Mesodermal cell (in vitro differentiated cells): ENCODE results near the gene KCTD16.

Experiments
- H3K27ac ChIP-seq: 2 replicates; pipeline ENCODE4 v1.7.0; 2013; ENCODE audit warnings: mild to moderate bottlenecking, low read depth, low read length, moderate library complexity; ENCODE audit not compliant: severe bottlenecking
- H3K36me3 ChIP-seq: 2 replicates; pipeline ENCODE4 v1.7.1; 2013; ENCODE audit warnings: mild to moderate bottlenecking, low read length, moderate library complexity; ENCODE audit not compliant: control insufficient read depth, insufficient read depth
- H3K4me1 ChIP-seq: one replicate; pipeline ENCODE4 v1.7.1; 2013; ENCODE audit warnings: mild to moderate bottlenecking, low read length; ENCODE audit not compliant: insufficient read depth, control insufficient read depth, poor library complexity, severe bottlenecking
- H3K4me3 ChIP-seq: 2 replicates; pipeline ENCODE4 v1.7.0; 2013; ENCODE audit warnings: low read length, control low read depth, mild to moderate bottlenecking; ENCODE audit not compliant: insufficient read depth, poor library complexity, severe bottlenecking; ENCODE audit errors: extremely low read depth
- H3K9me3 ChIP-seq: 2 replicates; pipeline ENCODE4 v1.7.1; 2013; ENCODE audit warnings: mild to moderate bottlenecking, low read length, moderate library complexity; ENCODE audit not compliant: control insufficient read depth
- WGBS, 2 experiments: methylation state at CpG; one replicate each; pipeline ENCODE4 v1.1.5; 2013; ENCODE audit warnings: missing lambda C conversion rate in 2 of 2; ENCODE audit not compliant: insufficient coverage in 2 of 2; 5-methylcytosine and 5-hydroxymethylcytosine counted together

KCTD16 gene

DNA sequence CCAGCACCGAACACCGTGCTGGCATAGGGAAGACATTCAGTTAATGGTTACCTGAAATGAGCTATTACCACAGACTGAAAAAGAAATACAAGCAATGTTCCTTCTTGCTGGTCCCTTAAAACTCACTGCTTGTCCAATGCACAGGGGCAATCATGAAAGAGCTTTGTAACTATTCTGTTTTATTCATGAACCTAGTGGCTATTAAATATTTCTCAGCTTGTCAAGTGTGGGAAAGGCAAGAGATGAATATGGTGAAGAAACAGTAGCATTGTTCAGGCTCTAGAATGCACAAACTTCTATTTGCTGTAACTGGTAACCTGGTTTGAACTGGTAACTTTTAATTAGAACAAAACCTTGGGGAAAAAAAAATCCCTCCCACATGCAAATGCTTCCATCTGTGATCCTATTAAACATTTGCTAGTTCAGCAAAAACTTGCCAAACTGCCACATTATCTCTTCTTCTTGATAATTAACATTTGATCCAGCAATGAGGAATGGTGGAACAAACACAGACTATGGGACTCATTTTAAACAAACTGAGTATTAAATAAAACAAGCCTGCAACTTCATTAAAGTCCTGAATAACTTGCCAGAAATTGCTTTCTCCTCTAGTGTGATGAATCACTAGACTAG lies 36.4 kb upstream of the KCTD16 start:
- no peak overlapping the region for H3K4me3 ChIP-seq
- H3K27ac ChIP-seq, result no peak overlapping the region
- no peaks in the 10 kb centered on the region for H3K36me3 ChIP-seq
- no peaks in the 10 kb centered on the region for H3K9me3 ChIP-seq
- H3K4me1 ChIP-seq, result no peaks in the 10 kb centered on the region
- WGBS, 2 experiments, result 100% methylated on average over 2 of the region's 2 CpGs; no CpG with 5 or more reads in 1 of the 2 experiments

DNA sequence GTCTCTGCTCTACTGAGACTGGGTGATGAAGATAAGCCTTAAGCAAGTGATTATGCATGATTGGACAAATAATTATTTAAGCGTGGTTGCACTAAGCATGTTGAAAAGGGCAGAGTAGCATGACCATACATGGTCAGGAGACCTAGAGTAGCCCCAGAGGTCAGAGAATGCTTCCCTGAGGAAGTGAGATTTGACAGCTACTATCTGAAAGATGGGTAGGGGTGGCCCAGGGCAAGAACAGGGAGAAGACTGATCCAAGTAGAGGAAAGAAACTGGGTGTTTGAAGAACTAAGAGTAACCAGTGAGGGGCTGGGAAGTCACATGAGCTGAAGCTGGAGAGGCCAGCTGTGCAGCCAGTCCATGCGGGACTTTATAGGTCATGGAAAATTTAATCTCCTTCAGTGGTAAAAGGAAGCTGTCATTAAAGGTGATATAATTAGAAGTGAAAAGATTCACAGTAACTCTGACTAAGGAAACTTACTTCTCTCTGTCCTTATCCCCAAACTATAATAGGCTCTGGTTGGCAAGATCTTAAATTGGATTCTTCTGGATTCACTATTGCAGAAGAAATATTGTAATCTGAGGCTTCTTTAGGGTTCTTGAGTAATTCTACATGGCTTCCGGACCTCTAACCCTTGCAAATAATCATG lies 35.4 kb upstream of the KCTD16 start:
- no peak overlapping the region for H3K4me3 ChIP-seq
- 86 to 90% methylated on average over 1 of the region's 3 CpGs for WGBS, 2 experiments
- H3K9me3 ChIP-seq, result no peaks in the 10 kb centered on the region

DNA sequence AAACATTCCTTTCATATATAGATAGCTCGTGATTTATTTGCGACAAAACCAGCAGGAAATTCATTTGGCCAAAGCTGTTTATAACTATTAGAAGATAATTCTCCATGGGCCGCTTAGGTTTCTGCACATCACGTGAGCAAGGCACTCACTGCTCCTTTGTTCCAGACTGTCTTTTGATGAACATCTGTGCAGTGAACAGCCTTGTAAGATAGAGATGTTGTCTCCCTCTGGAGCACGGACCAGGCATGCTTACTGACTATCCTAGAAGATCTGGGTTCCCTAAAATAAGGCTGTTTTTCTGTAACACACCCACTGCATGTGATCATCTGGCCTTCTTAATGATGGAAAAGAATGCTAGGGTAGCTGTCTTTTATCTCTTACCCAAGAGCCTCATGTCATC lies 31.1 kb upstream of the KCTD16 start:
- H3K4me3 ChIP-seq, result no peak overlapping the region
- no peaks in the 10 kb centered on the region for H3K36me3 ChIP-seq
- no peaks in the 10 kb centered on the region for H3K4me1 ChIP-seq
- no peak overlapping the region for H3K27ac ChIP-seq
- WGBS, 2 experiments, result 91 to 93% methylated on average over 5 of the region's 5 CpGs
- H3K9me3 ChIP-seq, result no peaks in the 10 kb centered on the region

More for the DNA sequence above, 35.4 kb upstream of the KCTD16 start:
- no peaks in the 10 kb centered on the region for H3K36me3 ChIP-seq
- H3K27ac ChIP-seq, result no peak overlapping the region
- H3K4me1 ChIP-seq, result no peaks in the 10 kb centered on the region

- WGBS, 2 experiments, result 83 to 89% methylated on average over 2 of the region's 2 CpGs
Measured at GRCh38 chr5:144141585-144141984, 29.1 kb upstream of the KCTD16 start.

GRCh38 chr5:144142139-144142823 lies 28.4 kb upstream of the KCTD16 start:
- no peaks in the 10 kb centered on the region for H3K9me3 ChIP-seq
- no peaks in the 10 kb centered on the region for H3K4me1 ChIP-seq
- no peaks in the 10 kb centered on the region for H3K36me3 ChIP-seq
- no peak overlapping the region for H3K4me3 ChIP-seq
- no peak overlapping the region for H3K27ac ChIP-seq
- 29 to 40% methylated on average over 1 of the region's 2 CpGs for WGBS, 2 experiments

More at GRCh38 chr5:144141585-144141984, 29.1 kb upstream of the KCTD16 start:
- H3K9me3 ChIP-seq, result no peaks in the 10 kb centered on the region
- no peaks in the 10 kb centered on the region for H3K36me3 ChIP-seq
- H3K27ac ChIP-seq, result no peak overlapping the region
- no peaks in the 10 kb centered on the region for H3K4me1 ChIP-seq
- H3K4me3 ChIP-seq, result no peak overlapping the region

DNA sequence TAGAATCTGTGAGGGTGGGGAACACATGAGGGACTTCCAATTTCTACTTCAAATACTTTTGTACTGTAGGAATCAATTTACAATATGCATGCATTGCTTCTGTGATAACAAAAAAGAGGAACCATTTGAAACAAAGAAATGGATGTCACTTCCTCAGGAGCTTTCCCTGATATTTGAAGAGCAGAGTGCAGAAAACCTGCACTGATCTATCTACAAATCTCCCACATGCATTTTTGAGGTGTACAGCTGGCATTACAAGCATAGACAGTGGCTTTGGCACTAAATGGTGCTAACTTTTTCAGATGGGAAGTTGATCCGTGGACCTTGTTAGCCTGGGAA lies 27.9 kb upstream of the KCTD16 start:
- Histone ChIP-seq H3K4me1 (no peaks in the 10 kb centered on the region), H3K4me3 (no peak overlapping the region), H3K27ac (no peak overlapping the region), H3K36me3 (no peaks in the 10 kb centered on the region), H3K9me3 (no peaks in the 10 kb centered on the region)
- WGBS, 2 experiments, result 80 to 89% methylated on average over 1 of the region's 1 CpG

DNA sequence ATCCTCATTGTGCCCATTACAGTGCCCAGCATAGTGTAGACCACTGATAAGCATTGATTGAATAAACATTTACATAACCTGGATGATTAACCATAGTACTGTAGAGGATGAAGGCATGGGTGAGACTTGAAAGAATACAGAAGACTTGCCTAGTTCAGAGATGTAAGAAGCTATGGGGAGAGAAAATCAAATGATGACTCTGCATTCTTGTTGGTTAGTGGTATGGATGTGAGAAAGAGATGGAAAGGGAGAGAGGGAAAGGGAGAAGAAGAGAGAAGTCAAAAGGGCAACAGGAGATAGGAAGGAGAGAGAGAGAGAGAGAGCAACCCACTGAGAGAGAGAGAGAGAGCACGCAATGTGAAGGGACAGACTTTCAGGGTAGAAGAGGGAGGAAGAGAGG lies 27.0 kb upstream of the KCTD16 start:
- 77 to 100% methylated on average over 1 of the region's 1 CpG for WGBS, 2 experiments
- no peaks in the 10 kb centered on the region for H3K4me1 ChIP-seq
- H3K36me3 ChIP-seq, result no peaks in the 10 kb centered on the region
- H3K4me3 ChIP-seq, result no peak overlapping the region
- H3K9me3 ChIP-seq, result no peaks in the 10 kb centered on the region
- H3K27ac ChIP-seq, result no peak overlapping the region

DNA sequence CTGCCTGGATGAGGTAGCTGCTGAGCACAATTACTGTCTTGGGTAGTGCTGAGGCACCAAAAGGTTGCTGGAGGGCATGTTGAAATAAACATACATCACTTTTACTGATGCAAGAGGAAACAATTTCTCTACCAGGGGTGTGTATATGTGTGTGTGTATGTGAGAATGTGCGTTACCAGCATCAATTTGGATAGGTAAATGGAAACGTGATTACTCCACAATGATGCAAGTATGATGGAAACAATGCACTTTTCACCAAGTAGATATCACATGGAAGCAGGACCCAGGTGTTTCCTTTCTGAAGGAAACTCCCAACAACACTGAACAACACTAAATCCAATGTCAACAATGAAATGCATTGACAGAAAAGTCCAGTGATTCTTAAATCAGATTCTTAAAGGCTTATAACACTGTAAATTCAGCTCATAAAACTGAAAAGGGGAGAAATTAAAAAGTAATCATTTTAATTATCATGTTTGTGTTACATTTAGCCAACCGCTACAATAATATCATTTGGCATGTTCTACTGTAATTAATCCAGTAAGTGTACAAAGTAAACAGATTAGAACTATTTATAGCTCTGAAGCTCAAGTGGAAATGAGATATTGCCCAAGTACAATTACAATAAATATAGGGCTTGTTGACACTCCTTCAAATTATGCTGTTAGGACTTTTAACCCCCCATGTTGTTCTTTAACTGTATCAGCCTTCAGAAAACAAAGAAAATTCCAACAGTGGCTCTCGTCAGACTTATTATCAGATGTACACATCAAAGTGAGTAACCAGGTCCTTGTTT lies 25.5 kb upstream of the KCTD16 start:
- WGBS, 2 experiments, result 60% methylated on average over 1 of the region's 4 CpGs; no CpG with 5 or more reads in 1 of the 2 experiments
- H3K27ac ChIP-seq, result peak overlapping the region; percentile 68
- H3K4me1 ChIP-seq, result no peaks in the 10 kb centered on the region
- H3K4me3 ChIP-seq, result no peak overlapping the region
- no peaks in the 10 kb centered on the region for H3K9me3 ChIP-seq
- H3K36me3 ChIP-seq, result no peaks in the 10 kb centered on the region

DNA sequence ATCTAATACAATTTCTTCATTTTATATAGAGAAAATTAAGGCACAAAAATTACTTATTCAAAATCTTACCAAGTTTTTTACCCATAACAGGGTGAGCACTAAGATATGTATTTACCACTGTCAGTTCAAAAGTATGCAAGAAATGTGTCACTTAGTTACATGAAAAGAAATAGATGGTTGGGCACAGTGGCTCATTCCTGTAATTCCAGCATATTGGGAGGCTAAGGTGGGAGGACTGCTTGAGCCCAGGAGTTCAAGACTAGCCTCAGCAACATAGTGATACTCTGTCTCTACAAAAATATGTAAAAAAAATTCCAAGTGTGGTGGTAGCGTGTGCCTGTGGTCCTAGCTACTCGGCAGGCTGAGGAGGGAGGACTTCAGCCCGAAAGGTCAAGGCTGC lies 19.6 kb upstream of the KCTD16 start:
- H3K4me1 ChIP-seq, result no peaks in the 10 kb centered on the region
- no peaks in the 10 kb centered on the region for H3K36me3 ChIP-seq
- no peak overlapping the region for H3K27ac ChIP-seq
- 92 to 96% methylated on average over 3 of the region's 3 CpGs for WGBS, 2 experiments
- H3K4me3 ChIP-seq, result no peak overlapping the region
- H3K9me3 ChIP-seq, result no peaks in the 10 kb centered on the region

DNA sequence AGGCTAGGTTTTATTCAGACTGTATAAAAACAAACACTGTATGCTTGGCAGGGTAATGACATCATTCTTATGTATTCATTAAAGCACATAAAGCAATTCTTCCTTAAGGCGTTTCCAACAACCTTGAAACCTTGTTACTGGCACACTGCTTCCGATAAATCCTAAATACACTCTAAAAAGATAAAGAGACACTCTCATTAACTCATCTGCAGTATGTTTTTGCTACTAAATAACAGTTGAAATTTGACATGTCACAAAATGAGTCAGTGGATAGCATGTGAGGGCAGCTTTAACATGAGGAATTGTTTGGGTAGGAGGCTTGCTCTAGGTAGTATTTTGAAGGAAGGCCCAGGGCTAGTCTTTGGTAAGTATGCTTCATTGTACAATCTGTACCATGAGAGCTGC lies 13.9 kb upstream of the KCTD16 start:
- 80 to 100% methylated on average over 1 to 2 of the region's 2 CpGs for WGBS, 2 experiments
- H3K4me1 ChIP-seq, result no peaks in the 10 kb centered on the region
- H3K4me3 ChIP-seq, result no peak overlapping the region
- H3K36me3 ChIP-seq, result peaks cover 21% of the 10 kb centered on the region
- peak overlapping the region; percentile 13 for H3K27ac ChIP-seq
- H3K9me3 ChIP-seq, result no peaks in the 10 kb centered on the region
